Small intestine (tissue), 7 donors: ENCODE data around the gene DAZAP1. TPM values are rescaled to one million over a fixed set of nuclear protein-coding genes. Genes with fewer than 3 reads are reported as not detected.
"Not testable (repeated sequence)": the region's sequence is repeated elsewhere in the genome, so short reads cannot be mapped to it uniquely, and the experiment has no call there.

ENCODE experiments used
- DNase-seq, 2 donors: peaks; one replicate each; pipeline versions ENCODE4 v3.0.0 to v3.0.0-alpha.2; 2013
- FAIRE-seq: peaks from 2 replicates; lab custom pipeline; 2012; peaks lifted over from hg19 to GRCh38; lab: Jason Lieb, UNC
- H3K27ac ChIP-seq, 3 donors: one replicate each; pipeline ENCODE4 v1.5.1; 2013; ENCODE audit warnings: low read length in 2 of 3, mild to moderate bottlenecking in 2 of 3, control low read depth in 1 of 3, inconsistent platforms in 1 of 3, low read depth in 1 of 3, moderate library complexity in 1 of 3
- H3K27me3 ChIP-seq, 3 donors: one replicate each; pipeline ENCODE4 v1.6.1; 2013; ENCODE audit warnings: low read length in 3 of 3, inconsistent platforms in 1 of 3; ENCODE audit not compliant: control insufficient read depth in 3 of 3, insufficient read depth in 3 of 3
- H3K36me3 ChIP-seq, 3 donors: one replicate each; pipeline ENCODE4 v1.6.1; 2013; ENCODE audit warnings: low read length in 3 of 3, inconsistent platforms in 1 of 3, low read depth in 1 of 3, mild to moderate bottlenecking in 1 of 3, moderate library complexity in 1 of 3; ENCODE audit not compliant: control insufficient read depth in 3 of 3, insufficient read depth in 2 of 3
- H3K4me1 ChIP-seq, 3 donors: one replicate each; pipeline ENCODE4 v1.6.1; 2013; ENCODE audit warnings: low read length in 2 of 3, inconsistent platforms in 1 of 3, low read depth in 1 of 3, mild to moderate bottlenecking in 1 of 3, moderate library complexity in 1 of 3; ENCODE audit not compliant: control insufficient read depth in 3 of 3, insufficient read depth in 2 of 3
- H3K4me3 ChIP-seq, 3 donors: one replicate each; pipeline ENCODE4 v1.5.1; 2013; ENCODE audit warnings: low read length in 3 of 3, control low read depth in 1 of 3, inconsistent platforms in 1 of 3, low read depth in 1 of 3, mild to moderate bottlenecking in 1 of 3, moderate library complexity in 1 of 3
- H3K9me3 ChIP-seq, 2 donors: one replicate each; pipeline ENCODE4 v1.6.1; 2013; ENCODE audit warnings: low read depth in 1 of 2, low read length in 1 of 2; ENCODE audit not compliant: control insufficient read depth in 2 of 2, insufficient read depth in 1 of 2
- WGBS, 3 donors: extraction: QIAGEN DNeasy Blood & Tissue Kit; methylation state at CpG; one replicate each; pipeline ENCODE4 v1.1.7; 2013; 5-methylcytosine and 5-hydroxymethylcytosine counted together
- polyA plus RNA-seq, 4 donors: library from polyadenylated mRNA; stranded (reverse) in 3 of 4; unstranded in 1 of 4; fragments of 200-250 nt in 3 of 4; fragments of 120-200 nt in 1 of 4; gene quantifications; one replicate each; pipeline versions ENCODE4 v1.2.1 to v1.2.3, GENCODE V29; 2013
- donor health status: healthy with polysubstance abuse.
- donor health status: control.
- donor health status: control.
- donor health status: Bipolar disorder and iron deficiency.
- donor health status: healthy.

The DAZAP1 gene
- polyA plus RNA-seq, 4 donors, result 60.2 to 124 (median 80.5) TPM

GRCh38 chr19:1416014-1416841, 8.8 kb downstream of the DAZAP1 start:
- DNase-seq (no peak), FAIRE-seq (no peak)
- Histone ChIP-seq H3K36me3 (peaks cover 7 to 91% (median 12%) of the 10 kb centered on the region in 3 donors), H3K4me3 (no peak overlapping the region), H3K4me1 (peaks cover 7 to 52% (median 26%) of the 10 kb centered on the region in 3 donors), H3K9me3 (no peaks in the 10 kb centered on the region), H3K27me3 (no peaks in the 10 kb centered on the region), H3K27ac (peak overlapping the region; percentile 48 to 83 (median 81))
- WGBS, 3 donors, result 68 to 71% (median 71%) methylated on average over 27 to 28 of the region's 28 CpGs

GRCh38 chr19:1417145-1417544, 9.8 kb downstream of the DAZAP1 start:
- 82 to 90% (median 86%) methylated on average over 21 of the region's 21 CpGs for WGBS, 3 donors
- Histone ChIP-seq H3K27ac (peak overlapping the region in 1 of 3 donors; percentile 54), H3K4me1 (peaks cover 7 to 47% (median 19%) of the 10 kb centered on the region in 3 donors), H3K27me3 (no peaks in the 10 kb centered on the region), H3K36me3 (peaks cover 13 to 91% (median 13%) of the 10 kb centered on the region in 3 donors), H3K4me3 (no peak overlapping the region), H3K9me3 (no peaks in the 10 kb centered on the region)
- FAIRE-seq (no peak), DNase-seq (no peak)

- Histone ChIP-seq H3K27ac (peak overlapping the region in 2 of 3 donors; percentile 28 to 54), H3K4me1 (peaks cover 7 to 47% (median 16%) of the 10 kb centered on the region in 3 donors), H3K4me3 (no peak overlapping the region), H3K36me3 (peaks cover 12 to 91% (median 15%) of the 10 kb centered on the region in 3 donors), H3K9me3 (no peaks in the 10 kb centered on the region), H3K27me3 (no peaks in the 10 kb centered on the region)
- DNase-seq (peak in 1 of 2 donors; percentile 82), FAIRE-seq (no peak)
- WGBS, 3 donors, result 74 to 79% (median 75%) methylated on average over 30 of the region's 30 CpGs
Measured at GRCh38 chr19:1417681-1418495, 10.5 kb downstream of the DAZAP1 start.

DNA sequence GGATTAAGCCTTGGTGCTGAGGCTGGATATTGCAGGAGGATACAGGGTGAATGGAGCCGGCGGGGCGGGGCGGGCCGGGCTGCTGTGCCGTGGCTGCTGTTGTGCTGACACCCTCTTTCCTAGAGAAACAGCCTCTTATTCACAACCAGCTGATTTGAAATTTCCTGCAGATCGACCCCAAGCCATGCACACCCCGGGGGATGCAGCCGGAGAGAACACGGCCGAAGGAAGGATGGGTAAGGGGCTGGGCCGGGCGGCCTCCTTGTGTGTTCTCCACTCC, 11.1 kb downstream of the DAZAP1 start:
- no peak overlapping the region for H3K4me3 ChIP-seq
- no peaks in the 10 kb centered on the region for H3K27me3 ChIP-seq
- DNase-seq, result no peak
- peak overlapping the region in 2 of 3 donors; percentile 35 to 54 for H3K27ac ChIP-seq
- no peak for FAIRE-seq
- peaks cover 7 to 47% (median 15%) of the 10 kb centered on the region in 3 donors for H3K4me1 ChIP-seq
- H3K36me3 ChIP-seq, result peaks cover 9 to 91% (median 15%) of the 10 kb centered on the region in 3 donors
- WGBS, 3 donors, result 70 to 76% (median 71%) methylated on average over 10 to 13 of the region's 13 CpGs
- no peaks in the 10 kb centered on the region for H3K9me3 ChIP-seq

DNA sequence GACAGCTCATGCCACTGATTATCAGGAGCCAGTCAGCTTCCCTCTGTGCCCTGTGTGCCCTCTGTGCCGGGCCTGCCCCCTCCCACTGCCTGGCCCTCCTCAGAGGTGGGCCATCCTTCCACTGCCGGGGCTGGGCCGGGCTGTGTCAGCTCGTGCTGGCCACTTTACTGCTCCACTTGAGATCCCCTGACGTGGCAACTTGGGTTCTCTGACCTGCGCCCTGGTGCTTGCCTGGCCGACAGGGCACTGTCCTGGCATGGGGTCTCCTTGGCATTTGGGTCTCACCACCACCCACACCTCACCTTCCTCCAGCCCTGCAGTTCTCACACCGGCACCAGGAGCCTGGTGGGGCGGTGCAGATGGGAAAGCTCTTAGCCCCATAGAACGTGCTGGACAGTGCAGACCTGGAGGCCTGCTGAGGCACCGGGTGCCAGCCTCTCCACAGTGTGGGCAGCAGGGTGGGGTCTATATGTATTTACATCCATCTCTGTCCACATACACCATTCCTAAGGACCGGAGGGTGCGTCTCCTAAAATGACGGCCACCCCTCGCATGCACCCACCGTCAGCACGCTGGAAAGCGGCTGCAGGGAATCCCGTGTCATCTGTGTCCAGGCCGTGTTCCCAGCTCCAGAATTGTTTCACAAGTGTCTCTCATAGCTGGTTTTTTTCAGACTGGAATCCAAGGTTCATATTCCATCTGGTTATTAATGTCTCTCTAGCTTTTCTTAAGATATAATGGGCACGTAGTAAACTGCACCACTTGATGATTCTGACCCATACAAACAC, 11.8 kb downstream of the DAZAP1 start:
- 79 to 85% (median 82%) methylated on average over 21 of the region's 21 CpGs for WGBS, 3 donors
- Histone ChIP-seq H3K27me3 (no peaks in the 10 kb centered on the region), H3K27ac (peak overlapping the region in 1 of 3 donors; percentile 54), H3K4me3 (no peak overlapping the region), H3K4me1 (peaks cover 7 to 54% (median 14%) of the 10 kb centered on the region in 3 donors), H3K9me3 (no peaks in the 10 kb centered on the region), H3K36me3 (peaks cover 14 to 93% (median 18%) of the 10 kb centered on the region in 3 donors)
- peak in 1 of 2 donors; percentile 47 for DNase-seq
- no peak for FAIRE-seq

GRCh38 chr19:1420085-1420484, 12.7 kb downstream of the DAZAP1 start:
- Histone ChIP-seq H3K36me3 (peaks cover 15 to 94% (median 18%) of the 10 kb centered on the region in 3 donors), H3K4me1 (peaks cover 7 to 58% (median 14%) of the 10 kb centered on the region in 3 donors)
- H3K27me3 ChIP-seq, FAIRE-seq, H3K4me3 ChIP-seq, DNase-seq, H3K27ac ChIP-seq, H3K9me3 ChIP-seq: not testable (repeated sequence)
- WGBS, 3 donors, result 96 to 99% (median 97%) methylated on average over 24 to 32 of the region's 43 CpGs

DNA sequence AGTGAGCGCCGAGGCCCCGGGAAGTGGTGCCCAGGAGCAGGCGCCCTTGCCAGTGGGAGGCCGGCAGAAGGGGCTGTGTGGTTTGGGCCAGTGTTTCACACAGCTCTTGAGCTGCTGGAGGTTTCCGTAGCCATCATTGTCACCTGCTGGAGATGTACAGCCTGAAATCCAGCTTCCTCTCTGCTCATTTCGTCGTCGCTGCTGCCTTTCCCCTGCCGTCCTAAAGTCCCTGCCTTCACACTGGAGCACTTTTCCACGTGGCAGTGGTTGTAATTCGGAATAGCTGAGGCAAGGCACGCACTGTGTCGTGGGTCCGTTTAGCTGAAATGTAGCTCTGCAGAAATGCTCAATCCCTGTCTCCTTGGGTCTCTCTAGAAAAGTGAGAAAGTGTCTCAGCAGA, 13.2 kb downstream of the DAZAP1 start:
- Histone ChIP-seq H3K36me3 (peaks cover 15 to 98% (median 18%) of the 10 kb centered on the region in 3 donors), H3K9me3 (no peaks in the 10 kb centered on the region), H3K4me1 (peaks cover 7 to 58% (median 11%) of the 10 kb centered on the region in 3 donors), H3K27ac (no peak overlapping the region), H3K27me3 (no peaks in the 10 kb centered on the region), H3K4me3 (no peak overlapping the region)
- WGBS, 3 donors, result 89 to 95% (median 91%) methylated on average over 14 to 15 of the region's 15 CpGs
- no peak for FAIRE-seq
- DNase-seq, result no peak
